HG03565 (cell line): ENCODE data around the gene RNU1-2.
"Not testable (repeated sequence)": the region's sequence is repeated elsewhere in the genome, so short reads cannot be mapped to it uniquely, and the experiment has no call there.

Experiments
- ATAC-seq: cut with Tn5 transposase; IDR thresholded peaks from one replicate; pipeline ENCODE4 v1.9.1; 2021; ENCODE audit warnings: mild to moderate bottlenecking, moderate library complexity; ENCODE audit not compliant: unreplicated experiment

RNU1-2 gene

DNA sequence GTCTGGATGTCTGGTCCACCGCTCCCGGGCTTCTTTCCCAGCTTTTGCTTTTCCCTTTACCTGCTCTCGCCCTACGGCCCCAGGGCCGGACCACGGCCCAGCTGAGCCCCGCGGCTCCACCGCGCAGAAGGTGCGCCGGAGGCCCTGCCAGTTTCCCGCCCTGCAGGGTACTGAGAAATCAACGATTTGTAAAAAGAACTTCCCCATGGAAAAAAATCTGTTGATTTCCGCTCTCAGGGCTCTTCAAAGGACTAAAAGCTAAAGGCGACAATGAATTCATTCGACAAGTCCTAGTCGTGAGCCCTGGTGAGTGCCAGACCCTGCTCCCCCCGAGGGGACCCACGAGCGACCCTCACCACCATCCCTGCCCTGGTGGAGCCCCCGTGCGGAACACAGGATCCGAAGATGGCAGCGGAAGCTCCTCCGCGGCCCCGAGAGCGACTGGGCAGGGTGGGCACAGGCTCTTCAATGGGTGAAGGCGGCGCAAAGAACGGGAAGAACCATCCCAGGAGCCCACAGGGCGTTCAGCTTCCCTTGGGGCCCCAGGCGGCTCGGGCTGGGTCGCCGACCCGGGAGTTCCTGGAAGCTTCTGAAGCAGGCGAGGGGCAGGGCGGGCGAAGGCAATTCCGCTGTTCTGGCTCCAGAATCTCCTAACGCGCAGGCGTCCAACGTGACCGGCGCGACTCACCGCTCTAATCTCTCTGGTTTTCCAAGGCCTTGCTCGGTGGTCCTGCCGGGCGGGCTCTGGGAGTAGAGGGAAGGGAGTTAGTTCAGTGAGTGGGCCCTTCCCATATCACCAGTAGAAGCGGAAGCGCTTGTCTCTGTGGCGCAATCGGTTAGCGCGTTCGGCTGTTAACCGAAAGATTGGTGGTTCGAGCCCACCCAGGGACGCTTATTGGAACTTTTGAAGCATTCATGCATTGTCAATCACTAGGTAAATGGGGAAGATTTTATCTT lies 6.6 kb upstream of the RNU1-2 start:
- ATAC-seq, result no peak

GRCh38 chr1:16890539-16891021 lies 5.2 kb upstream of the RNU1-2 start:
- not testable (repeated sequence) for ATAC-seq

GRCh38 chr1:16891057-16891456 lies 4.7 kb upstream of the RNU1-2 start:
- not testable (repeated sequence) for ATAC-seq

DNA sequence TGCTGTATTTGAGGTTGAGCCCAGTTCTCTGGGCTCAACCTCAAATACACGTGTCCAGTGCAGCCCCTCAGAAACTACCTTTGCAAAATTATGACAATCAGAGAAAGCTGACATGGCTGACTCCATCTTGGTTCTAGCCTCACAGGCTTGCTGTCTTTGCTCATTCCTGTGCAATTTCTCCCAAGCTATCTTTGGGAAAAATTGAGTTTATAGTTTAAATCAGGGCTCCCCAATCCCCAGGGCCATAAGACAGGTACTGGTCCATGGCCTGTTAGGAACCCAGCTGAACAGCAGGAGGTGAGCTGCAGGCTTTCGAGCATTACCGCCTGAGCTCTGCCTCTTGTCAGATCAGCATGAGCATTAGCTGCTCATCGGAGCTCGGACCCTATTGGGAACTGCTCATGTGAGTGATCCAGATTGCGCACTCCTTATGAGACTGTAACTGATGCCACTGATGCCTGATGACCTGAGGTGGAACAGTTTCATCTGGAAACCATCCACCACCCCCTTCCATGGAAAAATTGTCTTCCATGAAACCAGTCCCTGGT lies 2.7 kb upstream of the RNU1-2 start:
- not testable (repeated sequence) for ATAC-seq

DNA sequence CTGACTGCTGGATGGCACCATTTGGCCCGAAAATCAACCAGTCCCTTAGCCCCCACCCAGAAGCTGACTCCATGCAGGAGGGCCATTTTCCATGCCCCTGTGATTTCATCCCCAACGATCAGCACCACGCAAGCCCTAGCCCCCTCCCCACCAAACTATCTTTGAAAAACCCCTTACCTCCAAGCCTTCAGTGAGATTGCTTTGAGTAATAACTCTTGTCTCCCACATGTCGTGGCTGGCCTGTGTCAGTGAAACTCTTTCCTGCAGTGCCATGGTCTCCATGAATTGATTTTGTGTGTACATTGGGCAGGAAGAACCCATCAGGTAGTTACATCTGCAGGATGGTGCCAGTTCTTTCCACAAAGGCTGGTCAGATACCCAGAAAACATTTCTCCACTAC lies 2.0 kb upstream of the RNU1-2 start:
- not testable (repeated sequence) for ATAC-seq

GRCh38 chr1:16894338-16894737 lies 1.4 kb upstream of the RNU1-2 start:
- ATAC-seq, result not testable (repeated sequence)

DNA sequence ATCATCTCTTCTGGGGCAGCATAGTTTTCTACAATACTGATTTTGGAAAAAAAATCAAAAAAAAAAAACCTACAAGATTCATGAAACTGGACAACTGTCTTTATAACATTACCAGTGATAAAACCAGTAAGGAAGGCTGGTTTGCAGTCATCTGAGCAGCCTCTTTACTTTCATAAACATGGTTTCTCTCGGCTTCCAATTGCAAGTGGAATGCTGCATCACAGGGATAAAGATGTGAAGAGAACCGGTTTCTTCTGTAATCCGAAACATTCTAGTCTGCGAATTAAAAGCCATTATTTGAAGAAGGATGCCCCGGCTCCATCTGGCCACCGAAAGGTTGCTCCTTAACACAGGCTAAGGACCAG lies 565 bp upstream of the RNU1-2 start:
- not testable (repeated sequence) for ATAC-seq

GRCh38 chr1:16896316-16897055 lies 706 bp downstream of the RNU1-2 start:
- peak; percentile 12 for ATAC-seq

DNA sequence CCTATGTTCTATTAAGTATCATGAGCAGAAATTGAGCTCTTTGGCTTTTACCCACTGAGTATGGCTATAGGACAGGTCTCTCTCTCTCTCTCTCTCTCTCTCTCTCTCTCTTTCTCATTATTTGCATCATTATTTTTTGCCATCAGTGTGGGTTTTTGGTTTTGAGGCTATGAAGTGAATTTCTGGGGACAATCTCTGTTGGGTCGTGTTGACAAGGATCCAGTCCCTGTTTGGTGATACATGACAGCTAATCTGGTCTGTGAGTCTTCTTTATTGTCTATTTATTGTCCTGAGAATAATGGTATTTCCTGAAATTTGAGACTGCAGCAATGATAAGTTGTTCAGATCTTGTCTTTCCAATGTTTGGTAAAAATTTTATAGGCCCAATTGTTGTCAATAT lies 1.9 kb downstream of the RNU1-2 start:
- ATAC-seq, result not testable (repeated sequence)

GRCh38 chr1:16898298-16898697 lies 2.5 kb downstream of the RNU1-2 start:
- not testable (repeated sequence) for ATAC-seq

DNA sequence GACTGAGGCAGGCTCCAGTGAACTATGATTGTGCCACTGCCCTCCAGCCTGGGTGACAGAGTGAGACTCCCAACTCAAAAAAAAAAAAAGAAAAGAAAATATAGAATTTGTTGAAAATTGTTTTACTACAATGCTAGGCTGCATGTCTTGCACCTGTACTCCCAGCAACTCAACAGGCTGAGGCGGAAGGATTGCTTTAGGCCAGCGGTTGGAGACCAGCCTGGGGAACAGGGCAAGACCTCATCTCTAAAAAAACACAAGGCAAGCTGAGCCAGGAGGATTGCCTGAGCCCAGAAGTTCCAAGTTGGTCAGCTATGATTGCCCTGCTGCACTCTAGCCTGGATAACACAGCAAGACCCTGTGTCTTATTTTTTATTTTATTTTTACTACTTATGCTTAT lies 3.2 kb downstream of the RNU1-2 start:
- ATAC-seq, result not testable (repeated sequence)

DNA sequence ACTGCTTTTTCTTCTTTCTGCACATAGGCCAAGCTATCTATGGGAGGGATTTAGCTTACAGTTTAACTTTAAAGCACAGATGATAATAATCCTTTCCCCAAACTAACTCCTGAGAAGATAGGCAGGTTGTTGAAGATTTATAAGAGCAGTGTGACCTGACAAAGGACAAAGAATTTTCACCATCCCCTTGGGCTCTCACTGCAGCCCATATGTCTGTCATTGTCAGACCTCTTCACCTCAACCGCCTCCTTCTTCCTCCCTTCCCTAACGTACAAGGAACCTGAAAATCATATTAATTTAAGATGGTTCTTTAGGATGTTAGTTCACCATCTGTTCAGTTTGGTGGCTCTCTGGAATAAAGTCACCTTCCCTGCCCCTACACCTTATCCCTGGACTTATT lies 5.0 kb downstream of the RNU1-2 start:
- no peak for ATAC-seq

DNA sequence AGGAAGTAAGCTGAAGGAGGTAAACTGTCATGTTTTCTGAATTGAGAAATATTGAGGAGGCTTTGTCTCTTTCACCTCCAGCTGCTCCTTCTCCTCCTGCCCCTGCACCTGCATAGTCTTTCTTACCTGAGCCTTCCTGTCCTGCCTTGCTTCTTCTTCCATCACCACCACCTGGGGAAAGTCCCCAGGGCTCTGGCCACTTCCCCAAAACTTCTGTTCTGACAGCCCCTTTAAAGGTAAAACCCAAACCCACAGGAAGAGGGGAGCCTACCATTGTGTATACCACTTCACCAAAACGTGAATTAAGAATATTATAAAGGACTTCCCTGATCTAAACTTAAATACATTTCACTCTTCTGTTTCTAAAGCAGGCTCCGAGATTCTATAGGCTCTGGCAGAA lies 5.6 kb downstream of the RNU1-2 start:
- not testable (repeated sequence) for ATAC-seq

- no peak for ATAC-seq
Observed at GRCh38 chr1:16903054-16903453, 7.3 kb downstream of the RNU1-2 start.

DNA sequence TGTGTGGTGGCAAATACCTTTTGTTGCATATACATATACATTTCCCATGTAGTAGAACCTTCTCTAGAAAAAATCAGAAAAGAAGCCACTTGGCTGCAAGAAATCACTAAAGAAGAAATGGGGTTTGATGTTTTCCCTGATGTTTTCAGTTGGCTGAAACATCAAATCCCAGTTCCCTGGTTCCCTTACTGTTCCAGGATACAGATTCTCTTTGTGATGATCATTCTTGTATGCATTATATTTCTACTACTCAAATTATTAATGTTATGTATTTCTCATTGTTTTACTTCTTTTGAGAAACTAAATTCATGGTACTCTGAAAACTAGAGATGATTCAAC lies 7.6 kb downstream of the RNU1-2 start:
- ATAC-seq, result no peak

GRCh38 chr1:16904560-16905109 lies 8.9 kb downstream of the RNU1-2 start:
- peak; percentile 77 for ATAC-seq

- peak; percentile 57 for ATAC-seq
Observed at GRCh38 chr1:16905110-16905867, 9.5 kb downstream of the RNU1-2 start.

- no peak for ATAC-seq
Observed at GRCh38 chr1:16905868-16906702, 10.3 kb downstream of the RNU1-2 start.

GRCh38 chr1:16906873-16907272 lies 11.1 kb downstream of the RNU1-2 start:
- no peak for ATAC-seq
